GM06990 (cell line): ENCODE measurements around the gene OXCT2.

Source experiments
- DNase-seq: peaks from one replicate; pipeline ENCODE4 v3.0.0-alpha.2; 2011; ENCODE audit not compliant: insufficient read length; ENCODE audit errors: extremely low read depth
- H3K27me3 ChIP-seq: replicated peaks from 2 replicates; pipeline ENCODE4 v1.6.0; 2011; ENCODE audit warnings: low read length; ENCODE audit not compliant: control insufficient read depth, insufficient read depth
- H3K36me3 ChIP-seq: 2 replicates; pipeline ENCODE4 v1.5.1; 2011; ENCODE audit warnings: low read length; ENCODE audit not compliant: control insufficient read depth, insufficient read depth
- H3K4me3 ChIP-seq: replicated peaks from 2 replicates; pipeline ENCODE4 v1.5.1; 2011; ENCODE audit warnings: low read depth, mild to moderate bottlenecking, control low read depth, low read length
- TF ChIP-seq, protein P1 (sequence below): IDR thresholded peaks from 2 replicates; pipeline ENCODE4 v1.5.1; 2011; ENCODE audit warnings: low read length, control low read depth, mild to moderate bottlenecking, inconsistent platforms; ENCODE audit not compliant: insufficient read depth, poor library complexity, severe bottlenecking

OXCT2 gene

DNA sequence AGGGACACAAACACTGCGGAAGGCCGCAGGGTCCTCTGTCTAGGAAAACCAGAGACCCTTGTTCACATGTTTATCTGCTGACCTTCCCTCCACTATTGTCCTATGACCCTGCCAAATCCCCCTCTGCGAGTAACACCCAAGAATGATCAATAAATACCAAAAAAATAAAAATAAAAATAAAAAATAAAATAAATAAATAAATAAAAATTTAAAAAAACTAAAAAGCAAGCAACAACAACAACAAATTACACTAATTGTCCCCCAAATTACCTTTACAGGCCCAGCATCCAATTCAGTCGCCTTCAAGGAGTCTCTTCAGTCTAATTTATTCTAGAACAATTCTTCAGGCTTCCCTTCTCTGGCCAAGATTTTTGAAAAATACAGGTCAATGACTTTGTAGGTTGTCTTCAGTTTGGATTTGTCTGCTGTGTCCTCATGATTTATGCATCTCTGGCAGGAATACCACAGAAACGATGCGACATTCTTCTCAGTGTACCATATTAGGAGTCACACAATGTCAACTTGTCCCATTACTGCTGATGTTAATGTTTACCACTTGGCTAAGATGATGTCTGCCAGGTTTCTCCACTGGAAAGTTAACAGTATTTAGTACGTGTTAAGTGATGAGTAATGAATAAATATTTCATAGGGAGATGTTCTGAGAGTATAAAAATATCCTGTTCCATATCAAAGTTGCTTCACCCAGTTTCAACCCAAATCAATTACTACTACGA lies 37.8 kb upstream of the OXCT2 start:
- Histone ChIP-seq H3K36me3 (no peaks in the 10 kb centered on the region), H3K4me3 (no peak overlapping the region), H3K27me3 (no peaks in the 10 kb centered on the region)
- no peak for DNase-seq
- TF ChIP-seq, protein P1, sequence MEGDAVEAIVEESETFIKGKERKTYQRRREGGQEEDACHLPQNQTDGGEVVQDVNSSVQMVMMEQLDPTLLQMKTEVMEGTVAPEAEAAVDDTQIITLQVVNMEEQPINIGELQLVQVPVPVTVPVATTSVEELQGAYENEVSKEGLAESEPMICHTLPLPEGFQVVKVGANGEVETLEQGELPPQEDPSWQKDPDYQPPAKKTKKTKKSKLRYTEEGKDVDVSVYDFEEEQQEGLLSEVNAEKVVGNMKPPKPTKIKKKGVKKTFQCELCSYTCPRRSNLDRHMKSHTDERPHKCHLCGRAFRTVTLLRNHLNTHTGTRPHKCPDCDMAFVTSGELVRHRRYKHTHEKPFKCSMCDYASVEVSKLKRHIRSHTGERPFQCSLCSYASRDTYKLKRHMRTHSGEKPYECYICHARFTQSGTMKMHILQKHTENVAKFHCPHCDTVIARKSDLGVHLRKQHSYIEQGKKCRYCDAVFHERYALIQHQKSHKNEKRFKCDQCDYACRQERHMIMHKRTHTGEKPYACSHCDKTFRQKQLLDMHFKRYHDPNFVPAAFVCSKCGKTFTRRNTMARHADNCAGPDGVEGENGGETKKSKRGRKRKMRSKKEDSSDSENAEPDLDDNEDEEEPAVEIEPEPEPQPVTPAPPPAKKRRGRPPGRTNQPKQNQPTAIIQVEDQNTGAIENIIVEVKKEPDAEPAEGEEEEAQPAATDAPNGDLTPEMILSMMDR = no peak

- DNase-seq = no peak
- TF ChIP-seq, protein P1 = no peak
- Histone ChIP-seq H3K27me3 (no peaks in the 10 kb centered on the region), H3K4me3 (no peak overlapping the region), H3K36me3 (no peaks in the 10 kb centered on the region)
Measured at GRCh38 chr1:39805385-39805784, 34.2 kb upstream of the OXCT2 start.

- Histone ChIP-seq H3K27me3 (no peaks in the 10 kb centered on the region), H3K36me3 (no peaks in the 10 kb centered on the region), H3K4me3 (no peak overlapping the region)
- no peak for DNase-seq
- TF ChIP-seq, protein P1 = no peak
Measured at GRCh38 chr1:39802496-39803260, 31.5 kb upstream of the OXCT2 start.

- no peak overlapping the region for H3K4me3 ChIP-seq
- no peak for DNase-seq
- TF ChIP-seq, protein P1 = no peak
- H3K27me3 ChIP-seq = no peaks in the 10 kb centered on the region
- no peaks in the 10 kb centered on the region for H3K36me3 ChIP-seq
Measured at GRCh38 chr1:39800471-39800835, 29.3 kb upstream of the OXCT2 start.

GRCh38 chr1:39799770-39800470 lies 28.8 kb upstream of the OXCT2 start:
- Histone ChIP-seq H3K4me3 (peak overlapping the region; percentile 41), H3K27me3 (no peaks in the 10 kb centered on the region), H3K36me3 (no peaks in the 10 kb centered on the region)
- DNase-seq = peak; percentile 74
- TF ChIP-seq, protein P1 = peak; percentile 85
